Activated CD4-positive, alpha-beta T cell treated with anti-CD3 and anti-CD28 coated beads for 36 hours (primary cell): Measurements from ENCODE around the gene SELENOS. TPM values are rescaled to one million over a fixed set of nuclear protein-coding genes. Genes with fewer than 3 reads are reported as not detected.

Source experiments
- ATAC-seq: fragments of 200-7000 bp; cut with Tn5 transposase; one replicate; pipeline ENCODE4 v1.10.0; 2021; ENCODE audit warnings: mild to moderate bottlenecking, moderate library complexity
- CTCF ChIA-PET: fragments of 350-600 bp; sonication (Branson Sonifier 250); formaldehyde crosslinking; loops from one replicate; lab custom pipeline; 2021; ENCODE audit warnings: antibody characterized with exemption; lab: Charles Lee
- POLR2A ChIA-PET: fragments of 350-600 bp; sonication (Branson Sonifier 250); formaldehyde crosslinking; loops from one replicate; lab custom pipeline; 2021; ENCODE audit warnings: antibody characterized with exemption, inconsistent platforms; lab: Charles Lee
- DNase-seq: peaks from one replicate; pipeline ENCODE4 v3.0.0-alpha.2; 2020
- H3K27ac Mint-ChIP-seq: one replicate; pipeline ENCODE4 v1.8.0; 2021; ENCODE audit warnings: mixed read lengths
- H3K27me3 Mint-ChIP-seq: one replicate; pipeline ENCODE4 v1.8.0; 2021; ENCODE audit warnings: mixed read lengths
- H3K36me3 Mint-ChIP-seq: one replicate; pipeline ENCODE4 v1.8.0; 2021; ENCODE audit warnings: low read depth, mixed read lengths
- H3K4me1 Mint-ChIP-seq: one replicate; pipeline ENCODE4 v1.8.0; 2021; ENCODE audit warnings: mixed read lengths
- H3K4me3 Mint-ChIP-seq: one replicate; pipeline ENCODE4 v1.8.0; 2021; ENCODE audit warnings: mild to moderate bottlenecking, moderate library complexity, mixed read lengths
- H3K9me3 Mint-ChIP-seq: one replicate; pipeline ENCODE4 v1.8.0; 2021; ENCODE audit warnings: low read depth, mixed read lengths
- intact Hi-C, 2 experiments: fragments of 100-400 bp; cut with DNase I in 1 of 2; cut with micrococcal nuclease in 1 of 2; formaldehyde crosslinking; loops; one replicate each; pipeline versions ENCODE4 v1.14.2 to v1.15.1; 2022 to 2024; cut with DNase I, micrococcal nuclease
- total RNA-seq, 2 experiments: library from RNA; stranded (reverse); gene quantifications; one replicate each; pipeline ENCODE4 v1.2.3, GENCODE V29; 2021

The SELENOS gene
- total RNA-seq, 2 experiments from 2014 or later = 14.5 to 20.8 TPM

DNA sequence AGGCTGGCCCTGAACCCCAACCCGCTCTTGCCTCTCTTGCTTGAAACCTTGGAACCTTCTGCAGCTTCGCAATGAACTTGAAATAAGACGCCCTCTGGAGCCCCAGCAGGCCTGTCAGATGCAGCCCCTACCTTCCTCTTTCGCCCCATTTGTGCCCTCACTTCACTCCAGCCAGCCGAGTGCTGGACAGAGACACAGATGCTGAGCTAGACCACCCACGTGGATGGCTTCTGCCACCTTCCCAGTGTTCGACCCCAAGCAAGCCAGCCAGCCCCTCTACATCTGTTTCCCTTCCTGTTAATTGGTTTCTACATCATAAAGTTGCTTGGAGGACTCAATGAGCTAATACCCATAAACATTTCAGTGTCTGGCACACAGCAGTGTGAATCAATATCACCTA is 41.6 kb upstream of the SELENOS start:
- Mint-ChIP-seq H3K4me3 (no peak overlapping the region), H3K9me3 (no peaks in the 10 kb centered on the region), H3K27ac (no peak overlapping the region), H3K27me3 (no peaks in the 10 kb centered on the region), H3K36me3 (no peaks in the 10 kb centered on the region), H3K4me1 (peaks cover 9% of the 10 kb centered on the region)
- no peak for DNase-seq
- ATAC-seq = no peak
- ChIA-PET POLR2A (no interaction called here), CTCF (interaction anchor here (0.8 to 2.8 kb wide), 4 partner anchors 15 to 329 kb away, joined by 3 to 8 read pairs (median 6); no protein-coding TSS in a partner anchor)
- intact Hi-C loops = no loop called here

DNA sequence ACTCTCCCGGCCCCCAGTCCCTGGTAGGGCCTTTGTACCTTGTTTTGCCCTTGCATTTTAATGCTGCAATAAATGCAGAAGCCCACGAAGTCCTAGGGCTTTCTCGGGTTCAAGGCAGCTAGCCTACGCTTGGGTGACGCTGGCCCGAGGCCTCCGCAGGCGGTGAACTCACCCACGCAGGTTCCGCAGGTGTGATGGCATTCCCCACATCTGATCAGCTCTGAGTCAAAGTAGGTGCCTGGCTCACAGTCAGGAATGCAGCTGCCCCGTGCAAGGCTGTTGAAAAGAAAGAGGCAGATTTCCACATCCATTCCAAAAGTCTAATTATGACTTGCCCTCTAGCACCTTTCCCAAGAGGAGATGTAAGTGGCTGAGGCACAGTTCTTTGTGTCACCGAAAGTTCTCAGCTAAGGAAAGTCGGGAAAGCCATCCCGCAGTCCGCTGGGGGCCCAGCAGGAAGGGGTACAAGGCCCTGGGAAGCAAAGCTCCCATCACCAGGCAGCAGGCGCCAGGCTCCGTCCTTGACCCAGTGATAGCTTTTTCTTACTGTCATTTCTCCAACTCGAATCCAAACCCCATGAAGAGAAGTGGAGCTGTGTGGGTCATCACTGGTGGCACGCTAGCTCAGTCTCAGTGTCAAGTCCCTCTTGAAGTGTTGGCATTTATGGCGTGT is 41.0 kb upstream of the SELENOS start:
- DNase-seq = no peak
- ATAC-seq = no peak
- intact Hi-C loops = no loop called here
- Mint-ChIP-seq H3K4me3 (no peak overlapping the region), H3K27me3 (no peaks in the 10 kb centered on the region), H3K36me3 (no peaks in the 10 kb centered on the region), H3K4me1 (peaks cover 9% of the 10 kb centered on the region), H3K27ac (no peak overlapping the region), H3K9me3 (no peaks in the 10 kb centered on the region)
- CTCF ChIA-PET = interaction anchor here (0.8 to 2.8 kb wide), 3 partner anchors 18 to 329 kb away, joined by 3 to 8 read pairs (median 4); no protein-coding TSS in a partner anchor
- POLR2A ChIA-PET = no interaction called here

DNA sequence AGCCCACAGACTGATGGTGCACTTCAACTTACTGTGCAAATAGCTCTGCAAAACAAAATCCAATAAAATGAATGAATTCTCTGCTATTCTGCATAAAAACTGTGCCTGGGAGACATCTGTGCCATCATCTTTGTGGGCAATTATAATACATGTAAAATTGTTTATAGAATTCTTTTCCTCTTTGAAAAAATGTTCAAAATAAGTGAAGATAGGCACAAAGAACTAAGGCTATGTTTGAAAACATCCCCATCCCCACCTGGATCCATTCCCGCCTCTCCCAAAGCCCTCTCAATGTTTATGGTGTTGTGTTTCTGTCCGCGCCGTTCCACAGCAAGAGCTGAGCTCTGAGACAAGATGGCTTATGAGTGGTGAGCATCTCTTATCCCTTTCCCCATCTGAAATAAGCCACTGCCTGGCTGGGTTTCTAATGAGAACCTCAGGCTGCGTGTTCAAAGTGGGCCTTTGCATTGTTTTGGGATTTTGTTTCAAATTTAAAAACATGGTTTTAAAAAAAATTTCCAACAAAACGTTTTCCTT is 40.1 kb upstream of the SELENOS start:
- Mint-ChIP-seq H3K4me1 (peaks cover 9% of the 10 kb centered on the region), H3K4me3 (no peak overlapping the region), H3K27me3 (no peaks in the 10 kb centered on the region), H3K27ac (no peak overlapping the region), H3K9me3 (no peaks in the 10 kb centered on the region), H3K36me3 (no peaks in the 10 kb centered on the region)
- DNase-seq (no peak), ATAC-seq (no peak)
- ChIA-PET POLR2A (no interaction called here), CTCF (interaction anchor here (0.6 to 2.8 kb wide), 3 partner anchors 17 to 442 kb away, joined by 3 to 8 read pairs (median 3); no protein-coding TSS in a partner anchor)
- intact Hi-C loops = no loop called here

DNA sequence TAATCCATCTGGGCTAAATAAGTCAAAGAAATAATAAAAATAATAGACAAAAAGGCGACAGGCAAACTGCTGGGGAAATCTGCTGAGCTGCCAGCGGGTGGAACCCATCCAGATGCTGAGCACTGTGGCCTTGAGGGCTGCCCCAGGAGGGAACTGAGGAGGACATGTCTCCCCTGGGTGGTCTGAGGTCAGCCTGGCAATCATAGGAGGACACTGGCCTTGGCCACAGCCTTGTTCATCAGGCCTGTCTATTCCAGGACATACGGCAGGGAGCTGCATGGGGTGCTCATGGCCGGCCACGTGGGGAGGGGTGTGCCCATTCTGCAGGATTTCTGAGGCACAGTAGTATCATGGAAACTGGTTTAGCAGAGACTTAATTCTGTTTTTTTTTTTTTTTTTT is 39.2 kb upstream of the SELENOS start:
- H3K27me3 Mint-ChIP-seq = peaks cover 3% of the 10 kb centered on the region
- H3K9me3 Mint-ChIP-seq = no peaks in the 10 kb centered on the region
- no peak overlapping the region for H3K27ac Mint-ChIP-seq
- ATAC-seq (no peak), DNase-seq (no peak)
- no peaks in the 10 kb centered on the region for H3K36me3 Mint-ChIP-seq
- intact Hi-C loops = no loop called here
- H3K4me1 Mint-ChIP-seq = peaks cover 9% of the 10 kb centered on the region
- ChIA-PET CTCF (interaction anchor here (1.2 to 2.8 kb wide), 2 partner anchors 16 to 324 kb away, joined by 3 to 8 read pairs; no protein-coding TSS in a partner anchor), POLR2A (no interaction called here)
- no peak overlapping the region for H3K4me3 Mint-ChIP-seq

DNA sequence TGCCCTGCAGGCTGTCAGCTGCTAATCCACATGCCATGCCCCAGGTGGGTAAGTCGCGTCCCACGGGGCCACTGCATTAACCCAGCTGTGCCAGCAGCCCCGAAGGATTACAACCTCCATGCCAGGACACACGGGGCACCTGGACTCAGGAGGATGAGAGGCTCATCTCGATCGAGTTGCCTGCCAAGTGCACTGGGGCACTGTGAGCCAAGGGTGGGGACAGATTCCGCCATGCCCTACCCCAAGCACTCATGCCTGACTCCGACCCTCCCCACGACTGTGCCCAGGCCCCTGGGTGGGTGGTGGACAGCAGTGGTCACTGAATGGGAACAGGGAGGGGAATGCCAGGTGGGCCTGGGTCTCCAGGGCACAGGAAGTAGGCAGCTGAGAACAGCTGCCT is 38.5 kb upstream of the SELENOS start:
- H3K4me3 Mint-ChIP-seq = no peak overlapping the region
- peaks cover 3% of the 10 kb centered on the region for H3K27me3 Mint-ChIP-seq
- H3K36me3 Mint-ChIP-seq = no peaks in the 10 kb centered on the region
- POLR2A ChIA-PET = no interaction called here
- DNase-seq = no peak
- peaks cover 5% of the 10 kb centered on the region for H3K4me1 Mint-ChIP-seq
- H3K27ac Mint-ChIP-seq = no peak overlapping the region
- no peak for ATAC-seq
- CTCF ChIA-PET = no interaction called here
- H3K9me3 Mint-ChIP-seq = no peaks in the 10 kb centered on the region
- intact Hi-C loops = no loop called here

DNA sequence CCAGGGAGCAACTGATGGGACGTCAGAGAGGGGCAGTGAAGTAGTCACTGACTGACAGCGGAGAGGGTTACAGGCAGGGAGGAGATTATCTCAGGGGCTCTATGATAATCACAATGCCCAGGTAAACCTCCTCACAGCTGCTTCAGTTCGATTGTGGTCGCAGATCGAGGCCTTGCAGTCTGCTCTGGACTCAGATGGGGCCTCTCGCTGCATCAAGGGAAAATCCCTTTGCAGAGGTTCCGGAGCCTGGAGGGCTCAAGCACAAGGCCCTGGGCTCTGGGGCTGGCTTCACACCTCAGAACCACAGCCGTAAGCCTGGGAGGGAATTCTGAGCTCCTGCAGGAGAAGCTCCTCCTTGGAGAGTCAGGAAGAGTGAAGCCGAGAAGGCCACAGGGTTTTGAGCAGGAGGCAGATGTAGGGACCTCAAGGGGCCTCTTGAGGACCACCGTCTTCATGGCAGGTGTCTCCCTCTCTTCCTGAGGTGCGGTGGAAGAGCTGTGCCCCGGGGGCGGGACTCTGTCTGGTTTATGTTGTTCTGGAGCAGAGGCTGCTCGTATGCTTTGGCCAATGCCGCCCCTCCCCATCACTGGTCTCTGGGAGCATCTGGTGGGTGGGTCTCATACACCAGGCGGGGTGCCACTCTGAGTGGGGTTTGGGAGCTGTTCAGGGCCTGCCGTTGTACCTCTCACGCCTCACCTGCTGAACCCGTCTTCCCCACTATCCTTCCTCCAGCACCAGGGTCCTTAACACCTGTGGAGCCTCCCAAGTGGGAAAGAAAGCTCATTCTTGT is 37.2 kb upstream of the SELENOS start:
- no peaks in the 10 kb centered on the region for H3K4me1 Mint-ChIP-seq
- DNase-seq (no peak), ATAC-seq (no peak)
- H3K9me3 Mint-ChIP-seq = no peaks in the 10 kb centered on the region
- POLR2A ChIA-PET = interaction anchor here (0.7 kb wide), 1 partner anchor 68 kb away, joined by 3 read pairs; no protein-coding TSS in a partner anchor
- intact Hi-C loops = no loop called here
- H3K27me3 Mint-ChIP-seq = peaks cover 3% of the 10 kb centered on the region
- H3K36me3 Mint-ChIP-seq = no peaks in the 10 kb centered on the region
- CTCF ChIA-PET = interaction anchor here (0.6 to 0.9 kb wide), 3 partner anchors 15 to 188 kb away, joined by 3 read pairs; no protein-coding TSS in a partner anchor
- H3K27ac Mint-ChIP-seq = no peak overlapping the region
- H3K4me3 Mint-ChIP-seq = no peak overlapping the region

DNA sequence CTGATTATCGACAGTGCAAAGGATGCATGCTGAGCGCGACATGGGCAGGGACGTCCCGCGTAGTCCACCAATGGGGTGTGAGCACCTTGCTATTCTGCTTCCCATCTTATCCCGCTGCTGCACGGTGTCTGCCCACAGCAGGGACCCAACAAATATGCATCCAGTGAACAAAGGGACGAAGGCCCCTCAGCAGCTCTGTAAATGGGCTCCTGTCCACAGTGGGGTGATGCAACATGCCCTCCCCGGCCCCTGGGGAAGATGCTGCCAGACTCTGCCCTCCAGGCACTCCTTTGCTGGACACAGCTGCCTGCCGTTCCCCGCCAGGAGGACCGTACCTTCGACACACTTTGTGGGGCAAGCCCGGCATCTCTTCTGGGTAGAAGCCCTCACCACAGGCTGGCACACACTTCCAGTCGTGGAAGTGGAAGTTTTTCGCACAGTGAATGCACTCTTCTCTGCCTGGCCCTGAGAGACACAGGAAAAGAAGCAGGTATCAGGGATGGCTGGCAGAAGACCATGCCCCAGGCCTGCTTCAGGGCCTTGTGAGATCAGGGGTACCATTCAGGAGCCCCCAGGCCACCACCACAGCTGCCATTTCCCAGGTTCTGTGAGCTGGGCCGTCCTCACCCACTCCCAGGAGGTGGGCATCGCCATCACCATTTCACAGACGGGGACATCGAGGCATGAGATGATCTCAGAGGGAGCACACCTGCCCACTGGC is 35.9 kb upstream of the SELENOS start:
- H3K27ac Mint-ChIP-seq = no peak overlapping the region
- ChIA-PET POLR2A (no interaction called here), CTCF (no interaction called here)
- H3K4me3 Mint-ChIP-seq = no peak overlapping the region
- peaks cover 3% of the 10 kb centered on the region for H3K27me3 Mint-ChIP-seq
- ATAC-seq = no peak
- H3K4me1 Mint-ChIP-seq = no peaks in the 10 kb centered on the region
- DNase-seq = no peak
- H3K36me3 Mint-ChIP-seq = no peaks in the 10 kb centered on the region
- H3K9me3 Mint-ChIP-seq = no peaks in the 10 kb centered on the region
- intact Hi-C loops = no loop called here

DNA sequence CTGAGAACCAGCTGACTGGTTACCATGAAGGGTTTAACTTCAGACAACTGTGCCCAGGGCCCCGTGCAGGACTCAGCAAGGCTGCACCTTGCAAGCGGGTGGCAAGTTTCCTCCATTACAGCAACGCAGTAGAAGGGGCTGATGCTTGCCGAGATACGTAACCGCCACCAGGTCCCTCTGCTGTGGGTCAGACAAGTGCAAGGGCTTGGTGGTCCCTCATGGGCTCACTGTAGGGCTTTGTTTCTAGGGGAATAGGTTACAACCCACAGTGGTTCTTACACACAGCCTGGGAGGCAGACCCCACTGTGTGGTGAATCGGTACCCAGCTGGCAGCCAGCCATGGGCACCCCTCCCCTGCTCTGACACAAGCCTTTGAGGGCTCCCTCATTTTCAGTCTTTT is 33.2 kb upstream of the SELENOS start:
- DNase-seq (no peak), ATAC-seq (no peak)
- Mint-ChIP-seq H3K27ac (no peak overlapping the region), H3K9me3 (no peaks in the 10 kb centered on the region), H3K4me1 (no peaks in the 10 kb centered on the region), H3K27me3 (peaks cover 3% of the 10 kb centered on the region), H3K4me3 (no peak overlapping the region), H3K36me3 (no peaks in the 10 kb centered on the region)
- POLR2A ChIA-PET = no interaction called here
- CTCF ChIA-PET = interaction anchor here (0.7 kb wide), 1 partner anchor 313 kb away, joined by 3 read pairs; no protein-coding TSS in a partner anchor
- intact Hi-C loops = no loop called here

DNA sequence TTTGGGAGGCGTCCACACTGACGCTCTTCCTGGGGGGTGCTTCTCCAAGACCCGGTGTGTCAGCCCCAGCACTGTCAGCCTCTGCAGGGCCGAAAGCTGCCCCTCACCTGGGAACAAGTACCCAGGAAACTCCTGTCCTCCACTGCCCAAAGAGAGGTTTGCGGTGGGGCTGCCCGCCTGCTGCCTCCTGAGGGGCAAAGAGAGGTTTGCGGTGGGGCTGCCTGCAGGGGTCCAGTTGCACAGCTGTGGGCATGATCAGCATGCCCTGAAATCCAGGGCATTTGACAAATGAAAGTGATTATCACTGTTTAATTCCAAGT is 32.8 kb upstream of the SELENOS start:
- H3K4me3 Mint-ChIP-seq = no peak overlapping the region
- ChIA-PET CTCF (no interaction called here), POLR2A (no interaction called here)
- H3K9me3 Mint-ChIP-seq = no peaks in the 10 kb centered on the region
- ATAC-seq = no peak
- no peaks in the 10 kb centered on the region for H3K36me3 Mint-ChIP-seq
- intact Hi-C loops = no loop called here
- peaks cover 3% of the 10 kb centered on the region for H3K27me3 Mint-ChIP-seq
- no peak for DNase-seq
- no peaks in the 10 kb centered on the region for H3K4me1 Mint-ChIP-seq
- H3K27ac Mint-ChIP-seq = no peak overlapping the region

DNA sequence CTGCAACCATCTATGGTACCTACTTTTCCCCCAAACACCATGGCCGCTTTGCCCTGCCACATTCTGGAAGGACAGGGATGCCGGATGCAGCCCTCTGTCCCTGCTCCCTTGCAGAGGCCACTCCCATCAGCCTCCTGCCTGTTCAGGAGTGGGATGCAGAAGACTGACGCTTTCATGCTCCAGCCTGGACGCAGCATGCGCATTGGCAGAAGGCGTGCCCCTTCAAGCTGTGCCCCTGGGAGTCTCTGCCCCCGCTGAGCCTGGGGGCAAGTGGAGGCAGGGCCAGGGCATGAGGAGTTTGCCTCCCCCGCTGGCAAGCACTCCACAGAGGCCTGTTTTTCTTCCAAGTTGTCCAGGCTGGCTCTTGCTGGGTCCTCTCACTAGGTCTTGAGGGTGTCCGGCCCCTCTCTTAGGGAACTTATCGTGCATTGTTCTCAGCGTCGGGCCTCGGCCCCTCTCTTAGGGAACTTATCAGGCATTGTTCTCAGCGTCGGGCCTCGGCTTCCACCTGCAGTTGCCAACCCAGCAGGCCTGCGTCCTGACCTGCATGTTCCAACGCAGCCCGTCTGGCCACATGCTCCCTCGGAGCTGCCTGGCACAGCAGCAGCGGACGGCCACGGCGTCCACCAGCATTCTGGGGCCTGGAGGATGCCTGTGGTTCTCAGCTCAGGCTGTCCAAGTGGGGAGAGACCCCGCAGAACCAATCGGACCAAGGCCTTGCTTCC is 32.3 kb upstream of the SELENOS start:
- no peaks in the 10 kb centered on the region for H3K36me3 Mint-ChIP-seq
- H3K4me1 Mint-ChIP-seq = no peaks in the 10 kb centered on the region
- DNase-seq = no peak
- CTCF ChIA-PET = no interaction called here
- peaks cover 3% of the 10 kb centered on the region for H3K27me3 Mint-ChIP-seq
- no peak overlapping the region for H3K27ac Mint-ChIP-seq
- POLR2A ChIA-PET = no interaction called here
- ATAC-seq = no peak
- H3K9me3 Mint-ChIP-seq = no peaks in the 10 kb centered on the region
- intact Hi-C loops = no loop called here
- no peak overlapping the region for H3K4me3 Mint-ChIP-seq
